Neural cell (in vitro differentiated cells): ENCODE measurements around the gene COMMD9.

ENCODE experiments used
- EP300 ChIP-seq: fragments of 450-650 bp; conservative IDR thresholded peaks from 2 replicates; pipeline ENCODE4 v1.6.1; 2014; ENCODE audit warnings: antibody characterized with exemption, mild to moderate bottlenecking, moderate library complexity; ENCODE audit not compliant: poor library complexity, severe bottlenecking
- POLR2AphosphoS5 ChIP-seq: IDR thresholded peaks from 2 replicates; pipeline ENCODE4 v1.6.1; 2012
- RAD21 ChIP-seq: fragments of 450-650 bp; conservative IDR thresholded peaks from 2 replicates; pipeline ENCODE4 v1.6.1; 2014; ENCODE audit warnings: antibody characterized with exemption, mild to moderate bottlenecking, moderate library complexity
- REST ChIP-seq: IDR thresholded peaks from 2 replicates; pipeline ENCODE4 v1.6.1; 2012; ENCODE audit warnings: borderline replicate concordance
- TF ChIP-seq, protein P1 (sequence below): fragments of 450-650 bp; IDR thresholded peaks from 2 replicates; pipeline ENCODE4 v1.5.1; 2014; ENCODE audit warnings: antibody characterized with exemption, mild to moderate bottlenecking, moderate library complexity; ENCODE audit not compliant: poor library complexity, severe bottlenecking

DNA sequence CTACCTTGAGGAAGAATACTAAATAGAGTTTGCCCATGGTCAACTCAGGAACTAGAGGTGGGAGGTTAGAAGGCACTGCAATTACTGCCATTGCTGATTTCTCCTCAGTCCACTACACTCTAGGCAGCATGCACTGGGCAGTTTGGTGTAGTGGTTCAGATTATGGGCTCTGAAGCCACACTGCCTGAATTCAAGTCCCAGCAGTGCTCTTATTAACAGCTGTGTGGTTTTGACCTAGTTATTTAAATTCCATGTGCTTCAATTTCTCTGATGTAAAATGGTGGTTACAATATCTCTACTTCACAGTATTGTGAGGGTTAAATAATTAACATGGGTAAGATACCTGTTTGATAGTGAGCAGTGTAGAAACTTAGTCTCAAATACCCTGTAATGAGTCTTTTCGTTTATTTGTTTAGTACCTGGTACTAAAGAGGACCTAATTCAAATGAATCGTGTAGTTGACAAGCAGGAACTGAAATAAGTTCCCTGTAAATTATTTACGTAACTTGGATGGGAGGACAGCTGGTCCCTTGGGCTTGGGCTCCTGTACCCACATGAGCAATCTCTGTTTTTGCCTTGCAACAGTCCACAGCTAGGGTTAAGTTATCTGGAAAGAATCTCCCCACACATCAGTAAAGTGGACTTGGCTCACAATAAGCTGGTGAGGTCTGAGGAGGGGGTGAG lies 24.7 kb upstream of the COMMD9 start:
- TF ChIP-seq, protein P1, sequence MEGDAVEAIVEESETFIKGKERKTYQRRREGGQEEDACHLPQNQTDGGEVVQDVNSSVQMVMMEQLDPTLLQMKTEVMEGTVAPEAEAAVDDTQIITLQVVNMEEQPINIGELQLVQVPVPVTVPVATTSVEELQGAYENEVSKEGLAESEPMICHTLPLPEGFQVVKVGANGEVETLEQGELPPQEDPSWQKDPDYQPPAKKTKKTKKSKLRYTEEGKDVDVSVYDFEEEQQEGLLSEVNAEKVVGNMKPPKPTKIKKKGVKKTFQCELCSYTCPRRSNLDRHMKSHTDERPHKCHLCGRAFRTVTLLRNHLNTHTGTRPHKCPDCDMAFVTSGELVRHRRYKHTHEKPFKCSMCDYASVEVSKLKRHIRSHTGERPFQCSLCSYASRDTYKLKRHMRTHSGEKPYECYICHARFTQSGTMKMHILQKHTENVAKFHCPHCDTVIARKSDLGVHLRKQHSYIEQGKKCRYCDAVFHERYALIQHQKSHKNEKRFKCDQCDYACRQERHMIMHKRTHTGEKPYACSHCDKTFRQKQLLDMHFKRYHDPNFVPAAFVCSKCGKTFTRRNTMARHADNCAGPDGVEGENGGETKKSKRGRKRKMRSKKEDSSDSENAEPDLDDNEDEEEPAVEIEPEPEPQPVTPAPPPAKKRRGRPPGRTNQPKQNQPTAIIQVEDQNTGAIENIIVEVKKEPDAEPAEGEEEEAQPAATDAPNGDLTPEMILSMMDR: no peak
- TF ChIP-seq REST (no peak), EP300 (no peak), POLR2AphosphoS5 (no peak), RAD21 (no peak)
